GM19238 (cell line): Measurements from ENCODE around the gene LCE1D.

Source experiments
- DNase-seq: peaks from one replicate; pipeline ENCODE4 v3.0.0; 2011; ENCODE audit warnings: low spot score; ENCODE audit not compliant: insufficient read length

LCE1D gene

GRCh38 chr1:152796421-152796820 lies at the start of gene LCE1D:
LCE1D (plus strand) TSS chr1:152796721; CDS start chr1:152797795, 1,074 bp downstream.
- DNase-seq: no peak

- DNase-seq: no peak
These were observed 48.7 kb upstream of the LCE1D start for GRCh38 chr1:152747831-152748230.

GRCh38 chr1:152752225-152752624 lies 44.3 kb upstream of the LCE1D start:
- DNase-seq: no peak

GRCh38 chr1:152753586-152753985 lies 42.9 kb upstream of the LCE1D start:
- no peak for DNase-seq

- DNase-seq: no peak
These were observed 39.6 kb upstream of the LCE1D start for GRCh38 chr1:152756872-152757271.

GRCh38 chr1:152757747-152758146 lies 38.8 kb upstream of the LCE1D start, which contains the start of gene KPRP:
KPRP (plus strand) TSS chr1:152758025; CDS start chr1:152759589, 1,564 bp downstream.
- DNase-seq: no peak

GRCh38 chr1:152758636-152759035 lies 37.9 kb upstream of the LCE1D start:
- no peak for DNase-seq

GRCh38 chr1:152759453-152760173 lies 36.9 kb upstream of the LCE1D start:
- DNase-seq: no peak

GRCh38 chr1:152760551-152761190 lies 35.9 kb upstream of the LCE1D start:
- no peak for DNase-seq

- no peak for DNase-seq
These were observed 34.8 kb upstream of the LCE1D start for GRCh38 chr1:152761609-152762213.

- DNase-seq: no peak
These were observed 27.5 kb upstream of the LCE1D start for GRCh38 chr1:152768847-152769533.

- no peak for DNase-seq
These were observed 26.1 kb upstream of the LCE1D start for GRCh38 chr1:152770411-152770810.

- no peak for DNase-seq
These were observed 21.6 kb upstream of the LCE1D start, which contains the start of gene LCE1F for GRCh38 chr1:152774875-152775274. LCE1F (plus strand) TSS chr1:152775140; CDS start chr1:152776372, 1,232 bp downstream.

- no peak for DNase-seq
These were observed 20.2 kb upstream of the LCE1D start for GRCh38 chr1:152776361-152776760.

- DNase-seq: no peak
These were observed 18.9 kb upstream of the LCE1D start for GRCh38 chr1:152777510-152778137.

- DNase-seq: no peak
These were observed 13.4 kb upstream of the LCE1D start for GRCh38 chr1:152783095-152783494.

- DNase-seq: no peak
These were observed 10.4 kb upstream of the LCE1D start, which contains the start of gene LCE1E for GRCh38 chr1:152786077-152786476. LCE1E (plus strand) TSS chr1:152786257; CDS start chr1:152787300, 1,043 bp downstream.

GRCh38 chr1:152795686-152796085 lies 835 bp upstream of the LCE1D start:
- DNase-seq: no peak

- DNase-seq: no peak
These were observed 4.8 kb downstream of the LCE1D start for GRCh38 chr1:152801333-152801732.

GRCh38 chr1:152806576-152806975 lies 10.1 kb downstream of the LCE1D start, which contains the start of gene LCE1C:
LCE1C (minus strand) TSS chr1:152806651; CDS start chr1:152805478, 1,173 bp downstream.
- no peak for DNase-seq

GRCh38 chr1:152811050-152811449 lies 14.5 kb downstream of the LCE1D start:
- DNase-seq: no peak
